ENCODE measurements around the gene MATN4. TPM values are rescaled to one million over a fixed set of nuclear protein-coding genes. Genes with fewer than 3 reads are reported as not detected.

Gene MATN4
- total and polyA plus RNA-seq, 3 experiments from 2014 or later: 0.22 TPM; not detected in 2

DNA sequence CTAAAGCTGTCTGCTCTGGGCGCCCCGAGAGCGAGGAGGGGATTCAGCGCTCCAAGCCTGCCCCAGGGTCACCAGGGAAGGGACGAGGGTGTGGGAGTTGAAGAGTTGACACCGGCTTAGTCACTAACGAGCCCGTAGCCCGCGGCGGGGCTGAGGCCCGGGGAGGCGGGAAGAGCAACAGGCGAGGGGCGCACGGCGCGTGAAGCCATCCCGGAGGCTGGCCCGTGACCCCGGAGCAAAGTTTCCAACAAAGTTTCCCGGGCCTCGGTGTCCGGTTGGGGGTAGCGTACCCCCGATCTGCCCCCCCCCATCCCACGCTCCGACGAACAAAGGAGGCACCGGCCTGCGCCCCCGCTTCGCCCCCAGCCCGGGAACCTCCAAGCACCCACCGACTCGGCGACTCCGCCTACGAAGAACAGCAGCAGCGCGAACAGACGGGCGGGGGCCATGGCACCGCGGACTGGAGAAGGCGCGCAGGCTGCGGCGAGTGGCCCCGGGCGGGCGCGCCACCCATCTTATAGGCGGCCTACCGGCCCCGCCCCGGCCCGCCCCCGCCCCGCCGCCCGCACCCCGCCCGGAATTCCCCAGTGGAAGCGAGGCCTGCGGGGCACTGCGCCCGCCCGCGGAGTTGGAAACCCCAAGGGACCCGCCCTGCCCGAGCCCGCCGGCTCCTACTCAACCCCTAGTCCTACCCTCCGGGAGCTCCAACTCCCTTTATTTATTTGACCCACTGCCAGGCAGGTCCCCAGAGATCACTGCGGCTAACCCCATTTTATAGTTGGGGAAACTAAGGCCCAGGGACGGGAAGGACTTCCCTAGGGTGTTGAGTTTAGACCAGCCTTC is 40.1 kb upstream of the MATN4 start, which contains the start of gene SDC4:
SDC4 (minus strand) TSS at position 489 of the 843 bp plus-strand sequence; CDS start at position 449, 40 bp downstream.
- POLR2A ChIA-PET: interaction anchor here (0.9 to 1.6 kb wide), 2 partner anchors 8 to 12 kb away, joined by 3 to 4 read pairs; no protein-coding TSS in a partner anchor
- Mint-ChIP-seq H3K27ac (peak within 1 kb of the TSS in 6 of 8 donors; percentile 38 to 70 (median 60)), H3K4me1 (peaks cover 13 to 14% (median 14%) of the 10 kb centered on the region in 3 donors), H3K4me3 (peak within 1 kb of the TSS; percentile 62 to 91 (median 79)), H3K36me3 (no peaks in the 10 kb centered on the region), H3K9me3 (no peaks in the 10 kb centered on the region), H3K27me3 (peaks cover 2 to 3% of the 10 kb centered on the region in 2 donors)
- H3K9me3 ChIP-seq (ENCODE audit: low read length): no peaks in the 10 kb centered on the region
- H3K36me3 ChIP-seq (ENCODE audit: insufficient read depth, low read length): no peaks in the 10 kb centered on the region
- H3K27ac ChIP-seq (ENCODE audit: low read depth, low read length): peak within 1 kb of the TSS; percentile 54
- H3K4me3 ChIP-seq (ENCODE audit: low read length): peak within 1 kb of the TSS; percentile 54
- CTCF ChIA-PET: interaction anchor here (0.9 to 2.2 kb wide), 5 partner anchors 12 to 90 kb away, joined by 3 to 9 read pairs (median 4); no protein-coding TSS in a partner anchor
- DNase-seq: peak; percentile 14 to 65 (median 50)
- peaks cover 8% of the 10 kb centered on the region for H3K4me1 ChIP-seq (ENCODE audit: insufficient read depth, low read length)
- H3K27me3 ChIP-seq (ENCODE audit: insufficient read depth, low read length, poor library complexity, severe bottlenecking): no peaks in the 10 kb centered on the region

DNA sequence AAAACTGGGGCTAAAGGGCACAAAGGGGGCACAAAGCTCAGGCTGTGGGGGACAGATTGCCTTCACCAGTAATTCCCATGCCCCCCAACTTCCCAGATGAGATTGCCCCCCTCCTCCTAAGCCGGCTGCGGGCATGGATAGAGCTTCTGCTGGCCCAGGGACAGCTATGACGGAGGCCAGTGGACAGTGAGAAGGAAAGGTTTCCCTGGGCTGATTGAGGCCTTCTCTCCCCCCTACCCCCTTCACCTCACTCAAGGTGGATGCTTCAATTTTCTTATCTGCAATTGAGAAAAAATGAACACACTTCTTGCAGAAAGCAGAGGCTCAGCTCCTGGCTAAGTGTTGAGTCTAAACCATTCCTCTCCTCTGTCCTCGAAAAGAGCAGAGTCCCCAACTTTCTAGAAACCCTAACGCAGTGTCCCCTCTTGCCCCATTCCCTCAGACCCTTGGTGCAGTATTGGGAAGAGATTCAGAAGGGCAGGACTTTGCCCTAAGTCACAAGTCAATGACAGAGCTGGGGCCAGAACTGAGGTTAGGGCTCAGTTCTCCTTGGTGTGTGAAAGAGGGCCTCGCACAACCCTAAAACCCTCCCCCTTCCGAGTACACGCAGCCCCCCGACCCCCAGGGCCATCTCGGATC is 39.3 kb upstream of the MATN4 start:
- ChIA-PET CTCF (interaction anchor here (0.9 to 2.2 kb wide), 6 partner anchors 11 to 91 kb away, joined by 3 to 9 read pairs (median 4); no protein-coding TSS in a partner anchor), POLR2A (interaction anchor here (1.6 kb wide), 1 partner anchor 12 kb away, joined by 4 read pairs; no protein-coding TSS in a partner anchor)
- Mint-ChIP-seq H3K36me3 (no peaks in the 10 kb centered on the region), H3K4me1 (peaks cover 13 to 14% (median 14%) of the 10 kb centered on the region in 3 donors), H3K9me3 (no peaks in the 10 kb centered on the region), H3K27ac (peak overlapping the region in 5 of 8 donors; percentile 38 to 63 (median 47)), H3K4me3 (peak overlapping the region; percentile 62 to 91 (median 79)), H3K27me3 (peaks cover 2 to 3% of the 10 kb centered on the region in 2 donors)
- H3K36me3 ChIP-seq (ENCODE audit: insufficient read depth, low read length): no peaks in the 10 kb centered on the region
- peaks cover 8% of the 10 kb centered on the region for H3K4me1 ChIP-seq (ENCODE audit: insufficient read depth, low read length)
- no peaks in the 10 kb centered on the region for H3K27me3 ChIP-seq (ENCODE audit: insufficient read depth, low read length, poor library complexity, severe bottlenecking)
- H3K27ac ChIP-seq (ENCODE audit: low read depth, low read length): peak overlapping the region; percentile 54
- H3K9me3 ChIP-seq (ENCODE audit: low read length): no peaks in the 10 kb centered on the region
- H3K4me3 ChIP-seq (ENCODE audit: low read length): peak overlapping the region; percentile 54
- no peak for DNase-seq

DNA sequence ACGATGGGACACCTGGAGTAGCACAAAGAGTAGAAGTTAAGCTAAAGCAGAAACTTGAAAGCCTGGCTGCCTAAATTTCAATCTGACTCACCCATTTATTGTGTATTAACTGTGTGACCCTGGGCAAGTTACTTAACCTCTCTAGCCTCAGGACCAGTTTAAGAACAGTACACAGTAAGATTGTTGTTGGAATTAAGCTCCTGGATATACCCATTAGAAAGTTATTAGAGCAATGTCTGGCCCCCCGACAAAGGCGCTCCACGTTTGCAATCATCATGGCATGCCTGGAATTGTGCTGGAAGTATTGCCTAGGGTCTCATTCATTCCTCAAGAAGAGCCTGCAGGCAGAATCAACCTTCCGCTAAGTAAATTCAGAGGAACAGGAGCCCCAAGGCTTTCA is 38.8 kb upstream of the MATN4 start:
- DNase-seq: no peak
- Mint-ChIP-seq H3K4me1 (peaks cover 13 to 14% (median 14%) of the 10 kb centered on the region in 3 donors), H3K9me3 (no peaks in the 10 kb centered on the region), H3K27ac (peak overlapping the region in 1 of 8 donors; percentile 35), H3K36me3 (no peaks in the 10 kb centered on the region), H3K27me3 (peaks cover 2 to 3% of the 10 kb centered on the region in 2 donors), H3K4me3 (peak overlapping the region; percentile 33 to 91 (median 79))
- ChIA-PET CTCF (interaction anchor here (1.1 to 2.2 kb wide), 4 partner anchors 11 to 90 kb away, joined by 4 to 9 read pairs (median 5); no protein-coding TSS in a partner anchor), POLR2A (interaction anchor here (1.6 kb wide), 1 partner anchor 13 kb away, joined by 4 read pairs; no protein-coding TSS in a partner anchor)
- Histone ChIP-seq H3K36me3 (ENCODE audit: insufficient read depth, low read length) (no peaks in the 10 kb centered on the region), H3K27ac (ENCODE audit: low read depth, low read length) (peak overlapping the region; percentile 54), H3K4me1 (ENCODE audit: insufficient read depth, low read length) (peaks cover 8% of the 10 kb centered on the region), H3K9me3 (ENCODE audit: low read length) (no peaks in the 10 kb centered on the region), H3K4me3 (ENCODE audit: low read length) (no peak overlapping the region), H3K27me3 (ENCODE audit: insufficient read depth, low read length, poor library complexity, severe bottlenecking) (no peaks in the 10 kb centered on the region)

DNA sequence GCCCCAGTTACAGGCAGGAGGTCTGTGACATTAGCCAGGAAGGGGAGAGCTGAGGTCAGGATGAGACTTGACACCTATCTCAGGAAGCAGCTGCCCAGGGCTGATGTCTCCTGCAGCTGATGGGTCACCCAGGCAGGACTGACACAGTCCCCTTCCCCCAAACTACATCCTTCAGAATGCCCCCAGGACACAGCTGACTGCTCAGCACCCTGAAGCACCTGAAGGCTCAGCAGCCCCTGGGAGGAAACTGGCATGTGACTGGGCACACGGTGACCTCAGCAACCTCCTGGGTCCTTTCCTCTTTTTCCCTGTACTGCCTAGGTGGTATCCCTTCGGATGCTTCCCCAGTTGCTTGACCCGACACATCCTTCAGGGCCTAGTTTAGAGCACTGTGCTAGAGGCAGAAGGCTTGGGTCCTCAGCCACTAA is 38.2 kb upstream of the MATN4 start:
- H3K27me3 ChIP-seq (ENCODE audit: insufficient read depth, low read length, poor library complexity, severe bottlenecking): no peaks in the 10 kb centered on the region
- H3K9me3 ChIP-seq (ENCODE audit: low read length): no peaks in the 10 kb centered on the region
- peaks cover 8% of the 10 kb centered on the region for H3K4me1 ChIP-seq (ENCODE audit: insufficient read depth, low read length)
- Mint-ChIP-seq H3K27ac (peak overlapping the region in 1 of 8 donors; percentile 76), H3K4me1 (peaks cover 13 to 14% (median 14%) of the 10 kb centered on the region in 3 donors), H3K4me3 (peak overlapping the region in 2 of 7 donors; percentile 33 to 62), H3K36me3 (no peaks in the 10 kb centered on the region), H3K27me3 (peaks cover 2 to 3% of the 10 kb centered on the region in 2 donors), H3K9me3 (no peaks in the 10 kb centered on the region)
- H3K27ac ChIP-seq (ENCODE audit: low read depth, low read length): no peak overlapping the region
- no peak for DNase-seq
- H3K4me3 ChIP-seq (ENCODE audit: low read length): no peak overlapping the region
- ChIA-PET POLR2A (no interaction called here), CTCF (interaction anchor here (1.1 to 2.2 kb wide), 2 partner anchors 16 to 90 kb away, joined by 5 to 9 read pairs; no protein-coding TSS in a partner anchor)
- H3K36me3 ChIP-seq (ENCODE audit: insufficient read depth, low read length): no peaks in the 10 kb centered on the region

DNA sequence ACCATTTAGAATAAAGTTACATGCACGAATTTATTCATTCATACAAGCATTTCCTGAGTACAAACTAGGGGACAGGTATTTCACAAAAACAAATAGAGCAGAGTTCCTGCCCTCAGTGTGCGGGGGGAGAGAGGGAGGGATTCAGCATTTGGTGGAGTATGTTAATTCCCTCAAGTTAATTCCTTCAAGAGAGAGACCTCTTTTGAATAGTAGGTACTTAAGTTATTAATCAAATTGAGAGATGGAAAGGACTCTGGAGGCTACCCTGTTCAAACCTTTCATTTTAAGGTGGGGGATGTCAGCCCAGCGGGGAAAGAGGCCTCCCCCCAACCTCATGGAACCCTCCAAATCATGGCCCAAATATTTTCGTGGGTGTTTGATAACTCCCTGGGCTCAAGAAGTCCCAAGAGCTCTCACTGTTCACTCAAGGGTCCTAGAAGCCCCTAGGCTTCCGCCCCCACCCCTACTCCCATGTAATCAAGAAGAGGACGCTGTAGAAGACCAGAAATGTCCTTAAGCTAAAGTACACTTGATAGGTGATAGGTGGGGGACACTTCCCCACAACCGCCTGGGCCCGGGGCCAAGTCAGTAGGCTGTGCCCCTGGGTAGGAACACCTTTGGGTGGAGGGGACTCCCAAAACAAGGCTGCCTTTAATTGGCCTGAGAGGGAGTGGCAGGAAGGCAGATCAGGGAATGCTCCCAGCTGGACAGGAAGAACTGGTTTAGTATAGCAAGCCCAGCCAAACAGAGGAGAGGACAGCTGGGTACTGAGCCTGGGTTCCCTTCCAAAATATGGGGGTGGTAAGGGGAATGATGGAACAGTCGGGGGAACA is 37.2 kb upstream of the MATN4 start:
- DNase-seq: no peak
- no peak overlapping the region for H3K4me3 ChIP-seq (ENCODE audit: low read length)
- Mint-ChIP-seq H3K36me3 (no peaks in the 10 kb centered on the region), H3K4me3 (peak overlapping the region in 1 of 7 donors; percentile 46), H3K27ac (peak overlapping the region in 2 of 8 donors; percentile 23 to 63), H3K4me1 (peaks cover 13 to 14% (median 14%) of the 10 kb centered on the region in 3 donors), H3K27me3 (peaks cover 2 to 3% of the 10 kb centered on the region in 2 donors), H3K9me3 (no peaks in the 10 kb centered on the region)
- H3K9me3 ChIP-seq (ENCODE audit: low read length): no peaks in the 10 kb centered on the region
- peaks cover 8% of the 10 kb centered on the region for H3K4me1 ChIP-seq (ENCODE audit: insufficient read depth, low read length)
- no peaks in the 10 kb centered on the region for H3K36me3 ChIP-seq (ENCODE audit: insufficient read depth, low read length)
- no peak overlapping the region for H3K27ac ChIP-seq (ENCODE audit: low read depth, low read length)
- no peaks in the 10 kb centered on the region for H3K27me3 ChIP-seq (ENCODE audit: insufficient read depth, low read length, poor library complexity, severe bottlenecking)
- POLR2A ChIA-PET: no interaction called here
- CTCF ChIA-PET: no interaction called here

- H3K27me3 ChIP-seq (ENCODE audit: insufficient read depth, low read length, poor library complexity, severe bottlenecking): no peaks in the 10 kb centered on the region
- H3K4me3 ChIP-seq (ENCODE audit: low read length): no peak overlapping the region
- ChIA-PET CTCF (no interaction called here), POLR2A (no interaction called here)
- Mint-ChIP-seq H3K9me3 (no peaks in the 10 kb centered on the region), H3K27me3 (peaks cover 2 to 3% of the 10 kb centered on the region in 2 donors), H3K4me1 (peaks cover 13 to 14% (median 14%) of the 10 kb centered on the region in 3 donors), H3K27ac (no peak overlapping the region), H3K36me3 (no peaks in the 10 kb centered on the region), H3K4me3 (no peak overlapping the region)
- H3K9me3 ChIP-seq (ENCODE audit: low read length): no peaks in the 10 kb centered on the region
- DNase-seq: no peak
- H3K4me1 ChIP-seq (ENCODE audit: insufficient read depth, low read length): peaks cover 8% of the 10 kb centered on the region
- no peak overlapping the region for H3K27ac ChIP-seq (ENCODE audit: low read depth, low read length)
- no peaks in the 10 kb centered on the region for H3K36me3 ChIP-seq (ENCODE audit: insufficient read depth, low read length)
Observed at GRCh38 chr20:45344168-45344860, 36.2 kb upstream of the MATN4 start.
